ENCODE measurements around the gene UTS2B.

UTS2B gene

GRCh38 chr3:191260431-191261303, 69.7 kb downstream of the UTS2B start:
- no peak for TF ChIP-seq EZH2 (IDR thresholded peaks at IDR 0.05; ENCODE audit: borderline replicate concordance, low read depth, low read length, severe bottlenecking)
- TF ChIP-seq, protein P1, sequence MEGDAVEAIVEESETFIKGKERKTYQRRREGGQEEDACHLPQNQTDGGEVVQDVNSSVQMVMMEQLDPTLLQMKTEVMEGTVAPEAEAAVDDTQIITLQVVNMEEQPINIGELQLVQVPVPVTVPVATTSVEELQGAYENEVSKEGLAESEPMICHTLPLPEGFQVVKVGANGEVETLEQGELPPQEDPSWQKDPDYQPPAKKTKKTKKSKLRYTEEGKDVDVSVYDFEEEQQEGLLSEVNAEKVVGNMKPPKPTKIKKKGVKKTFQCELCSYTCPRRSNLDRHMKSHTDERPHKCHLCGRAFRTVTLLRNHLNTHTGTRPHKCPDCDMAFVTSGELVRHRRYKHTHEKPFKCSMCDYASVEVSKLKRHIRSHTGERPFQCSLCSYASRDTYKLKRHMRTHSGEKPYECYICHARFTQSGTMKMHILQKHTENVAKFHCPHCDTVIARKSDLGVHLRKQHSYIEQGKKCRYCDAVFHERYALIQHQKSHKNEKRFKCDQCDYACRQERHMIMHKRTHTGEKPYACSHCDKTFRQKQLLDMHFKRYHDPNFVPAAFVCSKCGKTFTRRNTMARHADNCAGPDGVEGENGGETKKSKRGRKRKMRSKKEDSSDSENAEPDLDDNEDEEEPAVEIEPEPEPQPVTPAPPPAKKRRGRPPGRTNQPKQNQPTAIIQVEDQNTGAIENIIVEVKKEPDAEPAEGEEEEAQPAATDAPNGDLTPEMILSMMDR (IDR thresholded peaks at IDR 0.05; ENCODE audit: borderline replicate concordance, extremely low read depth, low read length, poor library complexity, severe bottlenecking), result no peak
- no peaks in the 10 kb centered on the region for H3K27me3 ChIP-seq (ENCODE audit: insufficient read depth, low read length, poor library complexity)
- H3K4me1 ChIP-seq (ENCODE audit: insufficient read depth, low read length), result no peaks in the 10 kb centered on the region
- ATAC-seq (ENCODE audit: insufficient read depth, low read depth) (no peak), DNase-seq (no peak)
- no peaks in the 10 kb centered on the region for H3K36me3 ChIP-seq (ENCODE audit: insufficient read depth, low read length)
- H3K9me3 ChIP-seq (ENCODE audit: insufficient read depth, low read length, severe bottlenecking), result no peaks in the 10 kb centered on the region
- H2AFZ ChIP-seq (ENCODE audit: low read depth, low read length), result no peak overlapping the region
- no peak overlapping the region for H3K4me3 ChIP-seq (ENCODE audit: low read depth in 1 of 2, low read length in 2 of 2)
- no peak overlapping the region for H3K27ac ChIP-seq (ENCODE audit: low read length)
- H3K79me2 ChIP-seq (ENCODE audit: insufficient read depth, low read length), result no peaks in the 10 kb centered on the region
- no peak overlapping the region for H3K4me2 ChIP-seq (ENCODE audit: insufficient read depth, low read length)
- H4K20me1 ChIP-seq (ENCODE audit: insufficient read depth, low read length), result no peaks in the 10 kb centered on the region
- H3K9ac ChIP-seq (ENCODE audit: low read depth, low read length), result no peak overlapping the region

- DNase-seq, result no peak
- Histone ChIP-seq H3K79me2 (ENCODE audit: insufficient read depth, low read length) (no peaks in the 10 kb centered on the region), H3K4me1 (ENCODE audit: insufficient read depth, low read length) (no peaks in the 10 kb centered on the region), H3K4me3 (ENCODE audit: low read depth in 1 of 2, low read length in 2 of 2) (no peak overlapping the region), H3K27ac (ENCODE audit: low read length) (no peak overlapping the region), H3K4me2 (ENCODE audit: insufficient read depth, low read length) (no peak overlapping the region), H3K27me3 (ENCODE audit: insufficient read depth, low read length, poor library complexity) (no peaks in the 10 kb centered on the region), H4K20me1 (ENCODE audit: insufficient read depth, low read length) (no peaks in the 10 kb centered on the region), H3K36me3 (ENCODE audit: insufficient read depth, low read length) (no peaks in the 10 kb centered on the region), H3K9me3 (ENCODE audit: insufficient read depth, low read length, severe bottlenecking) (no peaks in the 10 kb centered on the region), H3K9ac (ENCODE audit: low read depth, low read length) (no peak overlapping the region), H2AFZ (ENCODE audit: low read depth, low read length) (no peak overlapping the region)
- ATAC-seq (ENCODE audit: insufficient read depth, low read depth), result no peak
- no peak for TF ChIP-seq EZH2 (IDR thresholded peaks at IDR 0.05; ENCODE audit: borderline replicate concordance, low read depth, low read length, severe bottlenecking)
- TF ChIP-seq, protein P1 (IDR thresholded peaks at IDR 0.05; ENCODE audit: borderline replicate concordance, extremely low read depth, low read length, poor library complexity, severe bottlenecking), result no peak
These were observed 70.8 kb downstream of the UTS2B start for GRCh38 chr3:191259486-191259885.

DNA sequence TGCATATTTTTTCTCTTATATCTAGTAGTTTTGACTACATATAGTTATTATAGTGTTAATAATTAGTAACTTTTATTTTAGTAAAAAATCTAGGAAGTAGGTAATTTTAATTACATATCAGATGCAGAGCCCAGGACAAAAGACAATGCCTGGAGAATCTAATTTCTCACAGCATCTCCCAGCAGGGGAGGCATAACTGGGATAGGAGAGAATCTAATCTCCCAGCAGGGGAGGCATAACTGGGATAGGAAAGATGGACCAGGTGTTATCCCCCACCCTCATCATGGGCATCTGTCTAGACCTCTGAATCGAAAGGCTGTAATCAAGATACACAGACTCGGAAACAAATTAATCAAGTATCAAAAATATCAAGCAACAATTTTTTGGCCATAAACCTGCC, 73.0 kb downstream of the UTS2B start:
- no peak overlapping the region for H3K4me2 ChIP-seq (ENCODE audit: insufficient read depth, low read length)
- DNase-seq, result no peak
- TF ChIP-seq, protein P1 (IDR thresholded peaks at IDR 0.05; ENCODE audit: borderline replicate concordance, extremely low read depth, low read length, poor library complexity, severe bottlenecking), result no peak
- no peak for TF ChIP-seq EZH2 (IDR thresholded peaks at IDR 0.05; ENCODE audit: borderline replicate concordance, low read depth, low read length, severe bottlenecking)

More for the DNA sequence above, 73.0 kb downstream of the UTS2B start:
- H3K9me3 ChIP-seq (ENCODE audit: insufficient read depth, low read length, severe bottlenecking), result no peaks in the 10 kb centered on the region
- H3K79me2 ChIP-seq (ENCODE audit: insufficient read depth, low read length), result no peaks in the 10 kb centered on the region
- H2AFZ ChIP-seq (ENCODE audit: low read depth, low read length), result no peak overlapping the region
- no peaks in the 10 kb centered on the region for H4K20me1 ChIP-seq (ENCODE audit: insufficient read depth, low read length)
- no peak for ATAC-seq (ENCODE audit: insufficient read depth, low read depth)
- H3K27ac ChIP-seq (ENCODE audit: low read length), result no peak overlapping the region
- H3K9ac ChIP-seq (ENCODE audit: low read depth, low read length), result no peak overlapping the region
- no peaks in the 10 kb centered on the region for H3K4me1 ChIP-seq (ENCODE audit: insufficient read depth, low read length)
- no peaks in the 10 kb centered on the region for H3K27me3 ChIP-seq (ENCODE audit: insufficient read depth, low read length, poor library complexity)
- H3K36me3 ChIP-seq (ENCODE audit: insufficient read depth, low read length), result no peaks in the 10 kb centered on the region
- no peak overlapping the region for H3K4me3 ChIP-seq (ENCODE audit: low read depth in 1 of 2, low read length in 2 of 2)

All from DND-41 (cell line).